ENCODE measurements around the gene RAP2A.

RAP2A gene

DNA sequence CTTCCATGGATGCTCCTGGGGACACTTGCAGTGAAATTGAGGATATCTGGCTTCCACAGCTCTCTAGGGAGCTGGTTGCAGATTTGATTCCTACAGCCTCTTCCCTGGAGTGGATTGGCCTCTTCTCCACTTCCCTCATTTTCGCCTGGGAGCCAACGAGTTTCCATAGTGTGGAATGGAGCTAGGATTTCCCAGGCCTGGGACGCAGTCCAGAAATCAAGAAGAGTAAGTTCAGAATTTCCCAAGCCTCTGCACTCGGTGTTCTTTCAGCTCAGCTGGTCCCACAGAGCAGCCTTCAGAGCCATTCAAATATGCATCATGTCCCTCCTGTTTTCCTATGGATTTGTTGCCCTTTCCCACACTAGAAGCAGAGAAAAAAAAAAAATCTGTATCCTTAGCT lies 68.2 kb downstream of the RAP2A start:
- Histone ChIP-seq H3K9me3 (replicated peaks; ENCODE audit: insufficient read depth, low read length) (no peaks in the 10 kb centered on the region), H3K27ac (ENCODE audit: low read length) (no peak overlapping the region), H3K4me1 (ENCODE audit: low read length) (no peaks in the 10 kb centered on the region), H3K79me2 (ENCODE audit: low read length) (no peaks in the 10 kb centered on the region), H3K4me2 (ENCODE audit: low read depth, low read length) (no peak overlapping the region), H3K4me3 (ENCODE audit: low read length) (no peak overlapping the region), H3K9ac (ENCODE audit: low read length) (no peak overlapping the region), H3K9me2 (replicated peaks; ENCODE audit: insufficient read depth, low read length) (no peaks in the 10 kb centered on the region), H2AFZ (ENCODE audit: low read length) (no peak overlapping the region), H3K36me3 (replicated peaks; ENCODE audit: insufficient read depth, low read length) (no peaks in the 10 kb centered on the region), H3K27me3 (replicated peaks; ENCODE audit: insufficient read depth, low read length) (no peaks in the 10 kb centered on the region), H4K20me1 (ENCODE audit: insufficient read depth, low read length) (no peaks in the 10 kb centered on the region), H3F3A (ENCODE audit: insufficient read depth, low read length) (no peaks in the 10 kb centered on the region)
- DNase-seq, result no peak
- TF ChIP-seq, protein P1, sequence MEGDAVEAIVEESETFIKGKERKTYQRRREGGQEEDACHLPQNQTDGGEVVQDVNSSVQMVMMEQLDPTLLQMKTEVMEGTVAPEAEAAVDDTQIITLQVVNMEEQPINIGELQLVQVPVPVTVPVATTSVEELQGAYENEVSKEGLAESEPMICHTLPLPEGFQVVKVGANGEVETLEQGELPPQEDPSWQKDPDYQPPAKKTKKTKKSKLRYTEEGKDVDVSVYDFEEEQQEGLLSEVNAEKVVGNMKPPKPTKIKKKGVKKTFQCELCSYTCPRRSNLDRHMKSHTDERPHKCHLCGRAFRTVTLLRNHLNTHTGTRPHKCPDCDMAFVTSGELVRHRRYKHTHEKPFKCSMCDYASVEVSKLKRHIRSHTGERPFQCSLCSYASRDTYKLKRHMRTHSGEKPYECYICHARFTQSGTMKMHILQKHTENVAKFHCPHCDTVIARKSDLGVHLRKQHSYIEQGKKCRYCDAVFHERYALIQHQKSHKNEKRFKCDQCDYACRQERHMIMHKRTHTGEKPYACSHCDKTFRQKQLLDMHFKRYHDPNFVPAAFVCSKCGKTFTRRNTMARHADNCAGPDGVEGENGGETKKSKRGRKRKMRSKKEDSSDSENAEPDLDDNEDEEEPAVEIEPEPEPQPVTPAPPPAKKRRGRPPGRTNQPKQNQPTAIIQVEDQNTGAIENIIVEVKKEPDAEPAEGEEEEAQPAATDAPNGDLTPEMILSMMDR (IDR thresholded peaks at IDR 0.05; ENCODE audit: low read length), result no peak
- TF ChIP-seq EZH2 (optimal IDR thresholded peaks at IDR 0.05; ENCODE audit: low read depth, low read length), result no peak
- no peak for TF ChIP-seq EZH2phosphoT487 (IDR thresholded peaks at IDR 0.05; ENCODE audit: low read length)

DNA sequence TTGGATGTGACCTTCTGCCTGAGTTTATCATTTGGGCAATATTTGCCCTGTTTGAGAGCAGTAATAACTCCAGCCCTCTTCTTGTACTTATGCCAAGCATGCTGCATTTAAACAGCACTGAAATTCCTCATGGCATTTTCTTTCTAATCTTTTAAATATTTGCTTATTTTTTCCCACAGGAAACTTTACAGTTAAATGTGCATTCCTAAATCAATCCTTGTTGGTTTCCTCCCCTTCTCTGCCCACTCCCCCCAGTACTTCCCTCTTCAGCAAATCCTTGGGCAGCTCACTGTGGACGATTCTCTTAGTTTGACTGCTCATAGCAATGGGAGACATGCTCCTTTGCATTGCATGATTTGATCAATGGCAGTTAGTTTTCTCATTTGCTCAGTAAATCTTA lies 68.7 kb downstream of the RAP2A start:
- TF ChIP-seq EZH2phosphoT487 (IDR thresholded peaks at IDR 0.05; ENCODE audit: low read length), result no peak
- TF ChIP-seq, protein P1 (IDR thresholded peaks at IDR 0.05; ENCODE audit: low read length), result no peak
- no peak for TF ChIP-seq EZH2 (optimal IDR thresholded peaks at IDR 0.05; ENCODE audit: low read depth, low read length)
- Histone ChIP-seq H3K4me3 (ENCODE audit: low read length) (no peak overlapping the region), H4K20me1 (ENCODE audit: insufficient read depth, low read length) (no peaks in the 10 kb centered on the region), H3K4me2 (ENCODE audit: low read depth, low read length) (no peak overlapping the region), H2AFZ (ENCODE audit: low read length) (no peak overlapping the region), H3K27ac (ENCODE audit: low read length) (no peak overlapping the region), H3F3A (ENCODE audit: insufficient read depth, low read length) (no peaks in the 10 kb centered on the region), H3K9ac (ENCODE audit: low read length) (no peak overlapping the region), H3K36me3 (replicated peaks; ENCODE audit: insufficient read depth, low read length) (no peaks in the 10 kb centered on the region), H3K79me2 (ENCODE audit: low read length) (no peaks in the 10 kb centered on the region), H3K27me3 (replicated peaks; ENCODE audit: insufficient read depth, low read length) (no peaks in the 10 kb centered on the region), H3K9me3 (replicated peaks; ENCODE audit: insufficient read depth, low read length) (no peaks in the 10 kb centered on the region), H3K4me1 (ENCODE audit: low read length) (no peaks in the 10 kb centered on the region), H3K9me2 (replicated peaks; ENCODE audit: insufficient read depth, low read length) (no peaks in the 10 kb centered on the region)
- DNase-seq, result no peak

DNA sequence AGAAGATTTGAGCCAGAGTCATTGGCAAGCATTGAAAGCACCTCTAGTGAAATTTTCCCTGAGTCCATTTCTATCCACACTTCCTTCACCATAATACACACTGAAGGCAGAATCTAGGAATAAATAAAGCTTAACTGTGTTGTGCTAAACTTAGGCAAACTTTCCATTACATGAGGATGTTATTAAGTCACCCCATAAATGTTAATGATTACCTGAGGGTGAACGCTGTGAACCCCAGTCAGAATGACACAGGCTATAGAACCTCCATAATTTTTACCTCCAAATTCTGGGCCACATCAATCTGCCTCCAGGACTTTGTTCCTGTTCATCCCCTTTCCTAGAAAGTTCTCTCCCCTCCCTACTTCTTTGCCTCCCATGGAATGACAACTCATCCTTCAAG lies 71.0 kb downstream of the RAP2A start:
- no peaks in the 10 kb centered on the region for H3F3A ChIP-seq (ENCODE audit: insufficient read depth, low read length)
- H3K27me3 ChIP-seq (replicated peaks; ENCODE audit: insufficient read depth, low read length), result no peaks in the 10 kb centered on the region
- no peaks in the 10 kb centered on the region for H4K20me1 ChIP-seq (ENCODE audit: insufficient read depth, low read length)
- no peak for DNase-seq
- TF ChIP-seq EZH2 (optimal IDR thresholded peaks at IDR 0.05; ENCODE audit: low read depth, low read length), result no peak
- TF ChIP-seq EZH2phosphoT487 (IDR thresholded peaks at IDR 0.05; ENCODE audit: low read length), result no peak
- TF ChIP-seq, protein P1 (IDR thresholded peaks at IDR 0.05; ENCODE audit: low read length), result no peak
- H3K4me1 ChIP-seq (ENCODE audit: low read length), result no peaks in the 10 kb centered on the region
- no peak overlapping the region for H3K4me3 ChIP-seq (ENCODE audit: low read length)
- no peak overlapping the region for H3K27ac ChIP-seq (ENCODE audit: low read length)
- no peak overlapping the region for H2AFZ ChIP-seq (ENCODE audit: low read length)
- H3K9me3 ChIP-seq (replicated peaks; ENCODE audit: insufficient read depth, low read length), result no peaks in the 10 kb centered on the region
- no peak overlapping the region for H3K9ac ChIP-seq (ENCODE audit: low read length)
- no peaks in the 10 kb centered on the region for H3K79me2 ChIP-seq (ENCODE audit: low read length)
- no peak overlapping the region for H3K4me2 ChIP-seq (ENCODE audit: low read depth, low read length)
- H3K36me3 ChIP-seq (replicated peaks; ENCODE audit: insufficient read depth, low read length), result no peaks in the 10 kb centered on the region
- no peaks in the 10 kb centered on the region for H3K9me2 ChIP-seq (replicated peaks; ENCODE audit: insufficient read depth, low read length)
